SK-N-MC (cell line): ENCODE data around the gene HSPA4.

Experiments used
- EZH2 ChIP-seq: fragments of 200-600 bp; sonication (generic); IDR thresholded peaks from one replicate; pipeline ENCODE4 v1.6.1; 2017; ENCODE audit warnings: antibody characterized with exemption
- POLR2AphosphoS5 ChIP-seq: IDR thresholded peaks from 2 replicates; pipeline ENCODE4 v1.6.1; 2012; ENCODE audit warnings: mild to moderate bottlenecking, low read depth, low read length, borderline replicate concordance

DNA sequence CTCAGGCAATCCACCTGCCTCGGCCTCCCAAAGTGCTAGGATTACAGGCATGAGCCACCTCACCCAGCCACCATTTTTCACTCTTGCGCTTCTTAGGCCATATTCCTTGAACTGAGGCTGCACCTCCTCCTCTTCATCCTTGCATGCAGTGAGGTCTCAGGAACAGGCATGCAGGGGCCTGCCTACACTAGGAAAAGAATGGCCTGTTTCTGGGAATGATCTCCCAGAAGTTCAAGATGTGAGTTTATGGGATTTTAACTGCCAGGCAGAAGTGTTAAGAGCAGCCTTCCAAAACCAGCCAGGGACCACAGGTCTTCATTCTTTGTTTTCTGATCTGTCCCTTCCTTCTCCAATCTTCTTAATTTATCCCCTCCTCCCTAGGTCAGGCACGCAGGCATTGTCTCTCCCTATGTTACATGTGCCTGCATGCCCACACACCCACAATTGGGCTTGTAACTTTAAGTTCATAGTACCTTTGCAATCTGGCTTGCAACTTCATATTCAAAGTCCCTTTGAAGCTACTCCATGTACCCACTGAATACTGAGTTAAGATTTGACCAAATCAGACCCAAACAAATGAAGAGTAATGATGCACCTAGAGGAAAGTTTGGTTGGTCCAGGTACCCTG is 10.5 kb upstream of the HSPA4 start:
- no peak for TF ChIP-seq POLR2AphosphoS5
- TF ChIP-seq EZH2: no peak
